Activated T-cell treated with anti-CD3 and anti-CD28 coated beads, Interleukin-2, amount 50 U/mL, for 1 hour (primary cell): ENCODE results near the gene PLA2G12B.
"Not testable (repeated sequence)": the region's sequence is repeated elsewhere in the genome, so short reads cannot be mapped to it uniquely, and the experiment has no call there.

ENCODE experiments used
- DNase-seq: peaks from one replicate; pipeline ENCODE4 v3.0.0-alpha.2; 2020

The PLA2G12B gene

DNA sequence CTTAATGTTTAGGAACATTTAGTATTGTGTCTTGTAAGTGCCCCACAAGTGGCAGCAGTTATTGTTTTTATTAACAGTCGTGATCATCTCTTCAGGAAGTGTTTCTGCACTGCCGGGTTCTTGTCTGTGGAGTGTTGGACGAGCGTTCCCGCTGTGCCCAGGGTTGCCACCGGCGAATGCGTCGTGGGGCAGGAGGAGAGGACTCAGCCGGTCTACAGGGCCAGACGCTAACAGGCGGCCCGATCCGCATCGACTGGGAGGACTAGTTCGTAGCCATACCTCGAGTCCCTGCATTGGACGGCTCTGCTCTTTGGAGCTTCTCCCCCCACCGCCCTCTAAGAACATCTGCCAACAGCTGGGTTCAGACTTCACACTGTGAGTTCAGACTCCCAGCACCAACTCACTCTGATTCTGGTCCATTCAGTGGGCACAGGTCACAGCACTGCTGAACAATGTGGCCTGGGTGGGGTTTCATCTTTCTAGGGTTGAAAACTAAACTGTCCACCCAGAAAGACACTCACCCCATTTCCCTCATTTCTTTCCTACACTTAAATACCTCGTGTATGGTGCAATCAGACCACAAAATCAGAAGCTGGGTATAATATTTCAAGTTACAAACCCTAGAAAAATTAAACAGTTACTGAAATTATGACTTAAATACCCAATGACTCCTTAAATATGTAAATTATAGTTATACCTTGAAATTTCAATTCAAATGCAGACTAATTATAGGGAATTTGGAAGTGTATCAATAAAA is 22.2 kb downstream of the PLA2G12B start:
- DNase-seq, result no peak

GRCh38 chr10:72930276-72930675 is 24.3 kb downstream of the PLA2G12B start:
- DNase-seq, result no peak

DNA sequence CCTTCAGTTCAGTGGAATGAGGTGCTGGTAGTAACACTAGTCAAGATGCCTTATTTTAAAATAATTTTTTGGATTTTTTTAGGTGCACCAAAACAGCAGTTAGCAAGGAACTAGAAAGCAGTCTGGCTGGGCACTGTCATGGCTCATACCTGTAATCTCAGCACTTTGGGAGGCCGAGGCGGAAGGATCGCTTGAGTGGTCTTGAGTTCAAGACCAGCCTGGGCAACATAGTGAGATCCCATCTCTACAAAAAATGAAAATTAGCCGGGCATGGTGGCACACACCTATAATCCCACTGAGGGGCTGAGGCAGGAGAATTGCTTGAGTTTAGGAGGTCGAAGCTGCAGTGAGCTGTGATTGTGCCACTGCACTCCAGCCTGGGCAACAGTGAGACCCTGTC is 25.8 kb downstream of the PLA2G12B start:
- DNase-seq, result no peak

DNA sequence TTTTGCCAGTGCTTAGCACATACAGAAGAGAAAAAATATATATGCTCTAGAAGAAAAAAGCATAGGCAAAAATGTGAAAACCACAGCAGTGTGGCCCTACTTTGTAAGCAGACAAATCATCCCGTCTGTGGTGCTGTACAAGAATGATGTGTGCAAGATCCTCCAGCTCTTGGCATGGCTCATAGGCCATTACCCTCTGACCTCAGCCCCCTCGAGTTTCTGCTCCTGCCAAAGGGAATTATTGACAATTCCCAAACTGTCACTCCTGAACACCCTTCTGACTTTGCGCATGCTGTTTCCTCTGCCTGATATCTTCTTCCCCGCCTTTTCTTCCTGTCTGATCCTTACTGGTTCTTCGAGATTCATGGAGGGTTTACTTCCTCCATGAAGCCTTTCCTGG is 27.1 kb downstream of the PLA2G12B start:
- DNase-seq, result no peak

DNA sequence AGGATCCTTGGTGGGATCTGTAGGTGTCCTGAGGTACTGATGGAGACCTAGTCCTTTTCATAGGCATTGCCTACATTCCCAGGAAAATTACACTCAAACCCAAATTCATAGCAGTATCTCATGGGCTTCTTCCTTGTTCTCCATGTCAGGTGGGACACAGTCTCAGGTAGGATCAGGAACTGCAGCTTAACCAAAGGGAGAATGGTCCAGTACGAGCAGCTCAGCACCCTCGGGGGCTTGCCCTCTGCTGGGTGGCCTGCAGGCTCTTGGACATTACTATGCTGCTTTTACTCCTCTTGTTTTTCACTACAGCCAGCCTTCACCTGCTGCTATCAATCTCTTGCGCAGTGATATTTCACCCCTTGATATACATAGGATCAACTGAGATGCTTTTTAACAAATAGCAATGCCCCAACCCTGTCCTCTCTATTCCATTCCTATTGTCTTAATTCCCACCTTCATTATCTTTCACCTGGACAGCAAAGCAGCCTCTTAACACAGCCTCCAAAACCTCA is 28.6 kb downstream of the PLA2G12B start:
- no peak for DNase-seq

GRCh38 chr10:72924351-72924750 is 30.3 kb downstream of the PLA2G12B start:
- DNase-seq, result no peak

GRCh38 chr10:72921147-72921683 is 33.4 kb downstream of the PLA2G12B start:
- DNase-seq, result not testable (repeated sequence)

- no peak for DNase-seq
These were observed 36.3 kb downstream of the PLA2G12B start for GRCh38 chr10:72918352-72918751.

DNA sequence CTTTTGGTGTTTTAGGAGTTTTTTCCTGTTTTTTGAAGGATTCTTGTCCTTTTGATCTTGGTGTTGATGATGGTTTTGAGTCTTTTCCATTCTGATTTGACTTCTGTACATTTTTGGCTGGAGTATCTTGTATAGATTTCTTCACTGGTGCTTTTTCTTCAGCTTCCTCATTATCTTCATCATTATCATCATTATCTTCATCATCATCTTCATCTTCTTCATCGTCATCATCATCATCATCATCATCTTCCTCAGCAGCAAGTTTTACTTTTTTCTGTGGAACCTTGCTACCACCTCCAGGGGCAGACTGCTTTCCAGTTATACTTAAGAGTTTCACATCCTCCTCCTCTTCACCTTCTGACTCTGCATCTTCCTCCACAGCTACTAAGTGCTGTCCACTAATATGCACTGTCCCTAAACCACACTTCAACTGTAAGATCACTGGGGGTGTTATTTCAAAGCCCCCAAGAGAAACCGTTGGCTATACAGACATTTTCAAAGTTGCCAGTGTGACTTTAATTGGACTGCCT is 36.7 kb downstream of the PLA2G12B start:
- DNase-seq, result not testable (repeated sequence)

DNA sequence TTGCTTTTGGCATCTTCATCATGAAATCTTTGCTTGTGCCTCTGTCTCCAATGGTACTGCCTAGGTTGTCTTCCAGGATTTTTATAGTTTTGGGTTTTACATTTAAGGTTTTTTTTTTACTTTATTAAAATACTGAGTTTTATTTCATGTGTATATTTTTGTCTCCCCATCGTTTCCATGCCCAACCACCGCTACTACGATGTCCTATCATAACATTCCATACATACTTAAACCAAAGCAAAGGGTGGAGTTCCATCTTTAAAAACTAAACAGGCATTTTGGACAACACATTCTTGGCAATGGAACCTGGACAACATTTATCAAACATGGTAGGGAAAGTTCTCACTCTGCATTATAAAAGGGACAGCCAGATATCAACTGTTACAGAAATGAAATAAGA is 37.4 kb downstream of the PLA2G12B start:
- DNase-seq, result not testable (repeated sequence)

DNA sequence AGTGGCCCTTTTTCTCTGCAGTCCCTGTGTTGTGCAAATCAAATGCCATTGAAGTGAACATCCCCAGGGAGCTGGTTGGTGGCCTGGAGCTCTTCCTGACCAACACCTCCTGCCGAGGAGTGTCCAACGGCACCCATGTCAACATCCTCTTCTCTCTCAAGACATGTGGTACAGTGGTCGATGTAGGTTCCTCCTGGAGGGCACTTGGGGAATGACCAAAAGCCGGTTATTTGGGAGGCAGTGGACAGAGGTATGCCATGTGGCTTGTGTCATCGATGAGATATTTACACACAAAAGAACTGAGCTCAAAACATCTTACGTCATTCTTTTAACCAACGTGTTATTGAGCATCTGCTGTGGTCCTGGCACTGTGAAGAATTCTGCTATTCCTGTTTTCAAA is 41.3 kb downstream of the PLA2G12B start:
- no peak for DNase-seq

- DNase-seq, result no peak
These were observed 41.9 kb downstream of the PLA2G12B start for GRCh38 chr10:72912736-72913135.

- no peak for DNase-seq
These were observed 42.8 kb downstream of the PLA2G12B start for GRCh38 chr10:72911758-72912157.

DNA sequence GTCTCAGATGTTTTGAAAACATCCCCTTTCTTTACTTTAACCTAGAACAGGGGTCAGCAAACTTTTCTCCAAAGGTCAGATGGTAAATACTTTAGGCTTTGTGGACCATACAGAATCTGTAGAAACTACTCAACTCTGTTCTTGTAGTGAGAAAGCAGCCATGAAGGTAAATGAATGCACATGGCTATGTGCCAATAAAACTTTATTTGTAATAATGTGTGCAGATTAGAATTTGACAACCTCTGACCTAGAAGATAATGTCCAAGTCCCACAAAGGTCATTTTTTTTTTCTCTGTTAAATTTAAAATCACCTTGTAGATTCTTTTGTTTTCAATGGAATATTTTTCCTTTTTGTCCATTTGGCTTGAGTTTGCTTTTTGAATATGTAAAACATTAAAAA is 43.9 kb downstream of the PLA2G12B start:
- no peak for DNase-seq

GRCh38 chr10:72906446-72906845 is 48.2 kb downstream of the PLA2G12B start:
- DNase-seq, result no peak

GRCh38 chr10:72904806-72905205 is 49.8 kb downstream of the PLA2G12B start:
- DNase-seq, result no peak

GRCh38 chr10:72903941-72904446 is 50.6 kb downstream of the PLA2G12B start:
- not testable (repeated sequence) for DNase-seq

DNA sequence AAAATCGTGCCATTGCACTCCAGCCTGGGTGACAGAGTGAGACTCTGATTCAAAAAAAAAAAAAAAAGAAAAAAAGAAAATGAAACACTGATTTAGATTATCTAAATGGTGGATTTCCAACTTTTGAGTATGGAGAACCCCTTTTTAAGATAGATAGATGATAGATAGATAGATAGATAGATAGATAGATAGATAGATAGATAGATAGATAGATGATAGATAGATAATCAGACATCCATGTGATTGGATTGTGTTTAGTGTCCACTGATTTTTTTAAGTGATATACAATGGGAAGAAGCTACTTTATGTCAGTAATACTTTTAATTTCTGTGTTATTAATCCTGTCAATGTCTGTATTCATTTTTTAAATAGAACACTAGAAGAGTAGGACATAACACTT is 55.1 kb downstream of the PLA2G12B start:
- DNase-seq, result no peak

- no peak for DNase-seq
These were observed 56.0 kb downstream of the PLA2G12B start for GRCh38 chr10:72898616-72899015.

DNA sequence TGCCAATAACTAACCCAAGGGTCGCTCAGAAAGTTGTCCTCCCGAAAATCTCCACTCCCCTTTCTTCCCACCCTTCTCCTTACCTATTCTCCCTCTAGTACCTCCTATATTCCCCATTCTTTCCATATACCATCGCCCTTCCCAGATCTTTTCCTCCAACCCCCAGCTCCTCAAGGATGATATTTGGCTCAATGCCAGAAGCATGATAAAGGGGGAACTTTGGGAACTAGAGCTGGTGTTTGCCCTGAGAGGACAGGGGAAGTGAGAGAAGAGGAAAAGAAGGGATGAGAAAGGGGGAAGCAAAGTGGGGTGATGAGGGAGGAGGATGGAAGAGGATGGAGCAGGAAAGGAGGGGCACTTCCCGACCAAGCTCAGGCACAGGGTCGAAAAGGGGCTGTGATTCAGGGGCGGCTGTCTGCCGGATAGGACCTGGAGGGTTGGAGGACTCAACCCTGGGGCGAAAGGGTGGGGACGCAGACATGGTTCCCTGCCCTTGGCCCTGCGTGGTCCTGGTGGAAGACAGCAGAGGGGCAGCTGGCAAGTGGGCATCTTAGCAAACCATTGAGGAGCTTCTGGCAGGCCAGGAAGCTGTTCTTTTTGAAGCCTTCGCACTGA is 59.3 kb downstream of the PLA2G12B start:
- no peak for DNase-seq

DNA sequence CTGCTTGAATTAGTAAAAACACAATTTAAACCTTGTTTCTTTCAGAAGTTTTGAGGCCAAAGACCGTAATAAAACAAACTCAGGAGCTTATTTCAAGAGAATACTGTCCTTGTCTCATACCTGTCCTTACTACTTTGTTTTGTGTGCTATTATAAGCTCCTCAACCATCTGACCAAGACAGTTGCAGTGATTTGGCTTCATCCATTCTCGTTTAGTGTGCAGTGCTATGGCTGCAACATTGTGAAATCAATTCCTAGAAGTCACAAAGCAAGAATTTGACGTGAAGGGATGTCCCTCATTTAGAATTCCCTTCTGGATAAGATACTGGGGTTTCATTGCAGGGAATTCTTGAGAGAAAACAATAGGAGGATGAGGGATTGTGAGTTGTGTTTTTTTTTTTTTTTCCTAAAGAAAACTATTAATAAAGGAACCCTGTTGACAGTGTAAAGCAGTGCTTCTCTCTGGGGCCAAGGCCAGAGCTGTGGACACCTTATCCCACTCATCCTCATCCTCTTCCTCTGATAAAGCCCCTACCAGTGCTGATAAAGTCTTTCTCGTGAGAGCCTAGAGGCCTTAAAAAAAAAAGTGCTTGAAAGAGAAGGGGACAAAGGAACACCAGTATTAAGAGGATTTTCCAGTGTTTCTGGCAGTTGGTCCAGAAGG is 61.3 kb downstream of the PLA2G12B start, which contains the start of gene OIT3:
Gene OIT3 (plus strand): TSS at position 604 of the 663 bp plus-strand sequence. CDS start 60 bp downstream, outside the sequence.
- no peak for DNase-seq

DNA sequence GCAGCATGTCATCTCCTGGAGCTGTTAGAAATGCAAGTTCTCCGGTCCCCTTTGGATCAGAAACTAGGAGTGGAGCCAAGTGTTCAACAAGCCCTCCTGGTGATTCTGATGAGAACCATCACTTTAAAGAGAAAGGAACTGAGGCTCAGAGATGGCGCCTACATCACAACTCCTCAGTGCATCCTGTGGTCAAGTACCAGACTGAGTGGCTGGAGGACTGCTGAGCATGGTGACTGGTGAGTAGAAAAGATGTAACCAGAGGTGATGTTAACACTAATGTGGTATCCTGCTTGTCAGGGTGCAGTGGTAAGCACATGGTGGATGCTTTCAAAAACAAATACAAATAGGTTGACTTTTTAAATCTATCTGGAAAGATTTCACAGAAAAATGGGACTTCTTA is 64.5 kb downstream of the PLA2G12B start:
- no peak for DNase-seq

- no peak for DNase-seq
These were observed 65.2 kb downstream of the PLA2G12B start for GRCh38 chr10:72889391-72889831.
